ENCODE data around the gene NFATC3.

GRCh38 chr16:68055395-68055794 lies 29.8 kb upstream of the NFATC3 start:
- TF ChIP-seq POLR2AphosphoS5 (IDR thresholded peaks at IDR 0.05): no peak
- no peak for TF ChIP-seq CTCF (IDR thresholded peaks at IDR 0.05 in 8 of 11, conservative IDR thresholded peaks at IDR 0.05 in 3 of 11)

Measured in spleen (tissue), 7 donors.